Measurements from ENCODE around the gene TBC1D3D. TPM values are rescaled to one million over a fixed set of nuclear protein-coding genes. Genes with fewer than 3 reads are reported as not detected.

Gene TBC1D3D
- total RNA-seq = 0.33 TPM in 1 of 2 replicates, not detected in the other

DNA sequence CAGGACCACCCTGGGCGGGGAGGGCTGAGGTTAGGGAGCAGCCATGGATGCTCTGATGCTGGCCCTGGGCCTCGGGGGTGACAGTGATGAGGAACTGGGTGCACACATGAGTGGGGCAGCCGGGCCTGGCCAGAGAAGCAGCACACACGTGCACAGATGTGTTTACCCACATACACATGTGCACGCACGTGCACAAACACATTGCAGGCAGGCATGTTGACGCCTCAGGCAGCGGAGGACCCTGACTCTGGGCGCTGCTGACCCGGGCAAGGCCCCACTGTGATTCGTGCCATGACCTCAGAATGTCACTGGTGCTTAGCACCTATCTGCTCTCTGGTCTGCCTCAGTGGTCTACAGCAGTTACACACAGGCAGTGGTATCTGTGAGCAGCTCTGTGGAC is at the start of gene TBC1D3D:
Gene TBC1D3D, plus strand, starts transcription at position 301 of the 400 bp plus-strand sequence. CDS start 1,585 bp downstream, outside the sequence.

DNA sequence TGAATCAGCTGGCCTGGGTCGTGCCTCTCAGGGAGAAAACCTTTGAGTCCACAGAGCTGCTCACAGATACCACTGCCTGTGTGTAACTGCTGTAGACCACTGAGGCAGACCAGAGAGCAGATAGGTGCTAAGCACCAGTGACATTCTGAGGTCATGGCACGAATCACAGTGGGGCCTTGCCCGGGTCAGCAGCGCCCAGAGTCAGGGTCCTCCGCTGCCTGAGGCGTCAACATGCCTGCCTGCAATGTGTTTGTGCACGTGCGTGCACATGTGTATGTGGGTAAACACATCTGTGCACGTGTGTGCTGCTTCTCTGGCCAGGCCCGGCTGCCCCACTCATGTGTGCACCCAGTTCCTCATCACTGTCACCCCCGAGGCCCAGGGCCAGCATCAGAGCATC is 14.8 kb upstream of the TBC1D3D start, which contains the start of gene TBC1D3L:
Gene TBC1D3L, minus strand, starts transcription at position 101 of the 400 bp plus-strand sequence. CDS start 1,540 bp downstream, outside the sequence.

Other genes starting within 250 kb of the TBC1D3D start
- gene TBC1D3K, start 79.6 kb upstream of the TBC1D3D start, total RNA-seq = 0.07 TPM in 1 of 2 replicates, not detected in the other
- gene TBC1D3L, start 14.9 kb upstream of the TBC1D3D start, total RNA-seq = 2.7 and 8.2 TPM in 2 replicates
- 0.39 TPM in 1 of 2 replicates, not detected in the other for gene TBC1D3C, start 64.7 kb downstream of the TBC1D3D start, total RNA-seq
- 0.65 TPM in 1 of 2 replicates, not detected in the other for gene TBC1D3E, start 124.0 kb downstream of the TBC1D3D start, total RNA-seq
- not detected in 2 replicates for gene TBC1D3, start 188.6 kb downstream of the TBC1D3D start, total RNA-seq

Data from smooth muscle cell of the pulmonary artery (primary cell).